Frontal cortex (tissue), 4 donors: ENCODE measurements around the gene VOPP1. TPM values are rescaled to one million over a fixed set of nuclear protein-coding genes. Genes with fewer than 3 reads are reported as not detected.
A peak's percentile ranks its signal among the peaks of the same experiment; 100 is the strongest.

Experiments used
- DNase-seq, 2 donors: peaks; one replicate each; pipeline ENCODE4 v3.0.0; 2012; ENCODE audit warnings: low spot score in 2 of 2
- FAIRE-seq: peaks from 2 replicates; lab custom pipeline; 2012; peaks lifted over from hg19 to GRCh38; lab: Jason Lieb, UNC
- total RNA-seq: library from RNA; depleted of rRNA; stranded (reverse); fragments of >200 nt; gene quantifications from one replicate; pipeline ENCODE4 v1.2.3, GENCODE V29; 2014
- donor health status: control.
- donor health status: control.
- donor health status: control.

The VOPP1 gene
- total RNA-seq, 1 donor from 2014 or later: 83.6 TPM

DNA sequence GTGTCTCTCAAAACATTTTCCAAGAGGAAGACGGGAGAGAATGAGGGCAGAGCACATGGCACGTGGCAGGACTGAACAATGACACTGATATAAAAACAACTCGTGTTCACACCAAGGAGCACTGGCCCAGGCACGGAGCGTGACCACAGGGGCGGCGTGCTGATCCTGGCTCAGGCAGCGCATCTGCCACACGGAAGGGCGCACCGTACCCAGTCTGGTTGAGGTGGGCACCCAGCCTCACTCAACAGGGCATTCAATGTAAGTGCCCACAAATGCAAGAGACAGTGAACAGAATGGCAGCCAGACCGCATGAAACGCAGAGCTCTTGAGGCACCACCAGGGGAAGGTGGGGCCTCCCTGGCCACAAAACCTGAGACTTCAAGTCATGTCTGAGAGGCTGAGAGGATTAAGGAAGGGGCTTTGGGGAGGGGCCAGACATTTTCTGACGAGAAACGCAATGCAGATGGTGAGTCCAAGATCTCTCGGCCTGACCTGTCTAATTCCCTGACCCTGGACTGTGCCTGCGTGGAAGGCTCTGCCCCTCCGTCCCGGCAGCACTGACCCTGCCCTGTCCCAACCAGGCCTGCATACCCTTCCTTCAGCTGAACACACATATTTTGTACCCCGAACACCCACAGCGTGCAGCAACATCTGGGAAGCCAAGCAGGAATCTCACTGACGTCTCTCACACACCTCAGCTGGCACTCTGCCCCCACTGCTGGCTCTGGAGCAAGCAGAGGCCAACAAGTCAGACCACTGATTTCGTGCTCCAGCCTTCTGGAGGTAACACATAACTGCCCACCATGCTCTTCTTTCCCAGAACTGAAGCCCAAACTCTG is 35.5 kb downstream of the VOPP1 start:
- no peak for DNase-seq
- FAIRE-seq: no peak

DNA sequence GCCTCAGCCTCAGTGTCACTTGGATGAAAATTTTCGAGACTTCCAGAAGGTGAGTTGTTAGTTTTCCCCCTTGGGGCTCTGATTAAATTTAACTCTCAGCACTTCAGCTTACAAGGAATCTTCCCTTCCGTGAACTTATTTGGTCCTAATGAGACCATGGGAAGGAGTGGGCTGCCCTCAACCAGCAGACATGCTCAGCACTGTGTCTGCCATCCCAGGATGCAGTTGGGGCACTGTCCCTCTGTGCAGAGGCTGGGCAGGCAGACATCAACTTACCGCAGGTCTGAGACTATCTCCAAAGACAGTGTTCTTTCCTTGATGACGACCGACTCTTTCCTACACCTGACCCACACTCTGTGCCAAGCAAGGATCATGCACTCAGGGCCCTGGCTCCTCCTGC is 36.7 kb downstream of the VOPP1 start:
- DNase-seq: no peak
- no peak for FAIRE-seq

DNA sequence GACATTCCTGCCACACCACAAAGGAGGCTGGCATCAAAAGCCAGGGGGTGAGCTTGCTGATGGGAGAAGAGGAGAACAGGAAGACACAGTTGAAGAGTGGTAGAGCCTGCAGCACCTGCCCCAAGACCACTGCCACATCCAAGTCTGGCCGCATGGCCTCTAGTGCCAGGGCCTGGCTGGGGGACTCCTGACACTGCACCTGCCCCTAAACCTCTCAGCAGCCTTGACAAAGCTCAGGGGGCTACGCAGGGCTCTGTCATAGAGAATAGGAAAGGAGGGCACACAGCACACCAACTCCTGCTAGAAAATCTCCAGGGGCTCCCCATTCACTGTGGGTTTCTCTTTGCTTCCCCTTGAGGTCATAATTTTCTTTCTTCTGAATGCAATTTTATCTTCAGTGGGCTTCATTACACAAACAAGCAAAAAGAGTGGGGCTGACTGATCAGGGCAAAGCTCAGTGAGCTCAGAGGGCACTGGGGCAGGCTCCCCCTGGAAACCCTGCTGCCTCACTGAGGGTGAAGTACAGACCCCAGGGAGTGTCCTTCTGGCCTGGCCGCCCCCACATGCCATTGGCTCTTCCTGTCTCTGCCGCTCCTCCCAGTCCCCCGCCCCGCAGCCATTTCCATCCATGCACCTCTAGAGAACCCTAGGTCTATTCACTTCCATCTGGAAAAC is 37.2 kb downstream of the VOPP1 start:
- FAIRE-seq (no peak), DNase-seq (no peak)

DNA sequence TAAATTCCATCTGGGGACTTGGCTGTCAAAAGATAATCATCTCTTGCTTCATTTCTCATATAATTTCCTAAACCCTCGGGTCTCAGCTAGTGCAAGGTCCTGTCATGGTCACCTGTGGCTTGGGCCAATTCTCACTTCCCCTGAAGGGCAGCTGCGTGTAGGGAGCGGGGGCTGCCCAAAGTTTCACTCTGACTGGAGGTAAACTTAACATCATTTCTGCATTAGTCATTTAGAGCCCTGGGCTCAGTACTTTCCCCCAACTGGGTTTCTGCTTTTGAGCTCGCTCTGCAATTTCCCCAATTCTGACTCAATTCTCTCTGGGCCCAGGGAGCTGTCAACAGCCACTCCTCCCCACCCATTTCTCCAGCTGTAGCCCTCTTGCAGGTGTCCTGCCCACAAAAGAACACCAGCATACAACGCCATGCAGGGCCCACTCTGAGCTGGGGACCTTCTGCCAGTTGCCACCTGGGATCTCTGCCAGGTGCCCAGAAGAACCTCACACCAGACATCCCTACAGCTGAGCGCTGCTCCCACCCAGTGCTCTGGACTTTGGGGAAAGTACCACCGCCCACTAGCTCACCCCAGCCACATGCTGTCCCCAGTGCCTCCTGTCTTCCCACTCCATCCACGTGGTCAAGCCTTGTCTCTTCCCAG is 37.9 kb downstream of the VOPP1 start:
- FAIRE-seq (no peak), DNase-seq (no peak)

DNA sequence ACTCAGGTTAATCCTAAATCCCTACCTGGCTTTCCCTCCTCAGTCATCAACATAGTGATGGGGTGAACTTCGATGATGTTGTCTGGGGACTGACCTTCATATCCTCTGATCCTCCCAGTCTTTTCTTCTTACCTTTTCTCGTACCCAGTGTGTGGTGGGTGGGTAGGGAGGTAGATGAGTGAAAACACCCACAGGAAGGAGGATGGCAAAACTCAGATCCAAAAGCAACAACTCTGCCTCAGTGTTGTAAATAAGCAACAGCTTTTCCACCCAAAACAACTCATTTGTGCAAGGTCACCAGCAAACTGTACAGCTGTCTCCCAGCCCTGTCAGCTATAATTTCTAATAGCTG is 38.6 kb downstream of the VOPP1 start:
- FAIRE-seq: no peak

DNA sequence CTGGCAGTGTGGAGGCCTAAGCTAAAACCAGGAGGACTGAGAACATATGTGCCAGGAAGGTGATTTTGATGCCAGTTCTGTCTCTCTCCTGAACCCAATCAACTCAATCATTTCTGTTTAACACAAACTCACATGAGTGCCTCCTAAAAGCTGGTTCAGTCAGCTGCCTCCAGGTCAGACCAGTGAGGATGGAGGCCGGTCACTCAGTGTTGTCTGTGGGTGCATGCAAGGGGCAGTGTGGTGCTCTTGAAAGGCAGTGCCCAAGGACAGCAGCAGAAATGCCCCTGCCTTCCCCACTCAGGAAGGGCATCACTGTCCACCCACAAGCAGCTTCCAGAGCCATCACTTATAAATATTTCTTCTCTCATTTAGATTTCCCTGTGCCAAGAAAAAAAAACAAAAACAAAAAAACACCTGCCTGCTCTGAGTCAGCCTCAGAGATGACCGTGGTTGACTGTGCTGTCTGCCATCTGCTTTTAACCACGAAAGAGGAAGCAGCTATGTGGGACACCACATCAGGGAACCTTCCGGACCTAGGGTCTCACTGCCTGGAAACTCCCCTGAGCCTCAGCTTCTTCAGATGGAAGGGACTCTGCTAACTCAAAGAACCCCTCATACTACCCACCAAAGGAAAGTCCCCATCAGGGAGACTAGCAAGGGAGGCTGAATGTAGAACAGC is 39.1 kb downstream of the VOPP1 start:
- FAIRE-seq (no peak), DNase-seq (no peak)

More for the DNA sequence above, 38.6 kb downstream of the VOPP1 start:
- no peak for DNase-seq

DNA sequence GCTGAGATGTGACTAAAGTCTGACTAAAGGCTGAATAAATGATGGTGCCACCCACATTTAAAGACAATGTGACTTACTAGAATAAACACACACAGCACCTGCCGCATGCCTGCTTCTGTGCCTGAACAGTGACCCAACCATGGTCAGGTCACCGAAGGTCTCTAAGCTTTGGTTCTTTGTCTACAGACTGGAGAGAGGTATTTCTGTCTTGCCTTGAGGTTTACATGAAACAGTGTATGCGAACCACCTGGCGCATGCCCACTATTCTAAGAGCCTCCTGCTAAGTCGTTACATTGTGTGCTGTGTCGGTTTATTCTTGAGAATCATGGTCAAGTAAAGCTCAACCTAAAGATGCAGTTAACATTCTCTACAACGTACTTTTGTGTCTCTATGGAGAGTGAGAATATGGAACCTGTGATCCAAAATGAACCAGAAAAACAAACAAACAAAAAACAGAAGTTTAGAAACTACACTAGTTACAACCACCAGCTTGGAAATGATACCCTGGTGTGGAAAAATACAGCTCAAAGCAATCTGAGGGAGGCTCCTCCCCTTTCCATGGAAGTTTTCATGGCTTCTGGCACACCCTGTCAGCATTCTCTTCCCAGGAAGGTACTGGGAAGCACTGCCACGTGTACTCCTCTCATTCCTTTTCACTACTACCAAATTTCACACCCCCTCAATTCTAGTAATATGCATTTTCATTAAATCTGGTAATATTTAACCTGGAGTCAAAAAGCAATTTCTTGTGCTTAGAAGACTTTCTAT is 40.0 kb downstream of the VOPP1 start:
- DNase-seq: no peak
- FAIRE-seq: no peak

DNA sequence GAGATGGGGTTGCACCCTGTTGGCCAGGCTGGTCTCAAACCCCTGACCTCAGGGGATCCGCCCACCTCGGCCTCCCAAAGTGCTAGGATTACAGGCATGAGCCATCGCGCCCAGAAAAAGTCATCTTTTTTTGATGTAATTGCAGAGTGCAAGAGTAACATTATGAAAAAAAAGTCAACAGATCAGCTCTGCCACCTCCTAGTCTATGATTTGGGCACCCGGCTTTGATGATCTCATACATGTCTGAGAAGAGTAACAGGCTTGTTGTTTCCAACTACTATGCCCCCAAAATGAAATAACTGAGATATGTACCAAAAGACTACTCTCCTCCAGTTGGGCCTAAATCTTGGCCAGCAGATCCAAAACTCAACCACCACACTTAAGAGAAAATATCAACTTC is 40.8 kb downstream of the VOPP1 start:
- FAIRE-seq: no peak

DNA sequence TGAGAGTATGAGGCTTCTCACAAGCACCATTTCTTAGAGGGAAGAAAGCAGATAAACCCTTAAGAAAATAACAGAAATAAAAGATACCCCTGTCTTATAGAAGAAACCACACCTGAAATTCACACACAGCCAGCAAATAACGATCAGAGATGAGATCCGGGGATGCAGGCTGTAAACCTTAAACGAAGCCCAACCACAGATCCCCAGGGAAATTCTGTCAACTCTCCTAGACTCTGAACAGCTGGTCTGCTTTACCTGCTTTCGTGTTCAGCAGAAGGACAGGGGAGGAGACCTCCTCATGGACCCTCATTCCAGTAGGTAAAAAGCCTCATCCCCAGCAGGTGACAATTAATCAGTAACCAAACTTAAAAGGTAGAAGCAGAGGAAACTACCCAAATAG is 45.0 kb downstream of the VOPP1 start:
- FAIRE-seq (no peak), DNase-seq (no peak)

More for the DNA sequence above, 40.8 kb downstream of the VOPP1 start:
- DNase-seq: no peak

DNA sequence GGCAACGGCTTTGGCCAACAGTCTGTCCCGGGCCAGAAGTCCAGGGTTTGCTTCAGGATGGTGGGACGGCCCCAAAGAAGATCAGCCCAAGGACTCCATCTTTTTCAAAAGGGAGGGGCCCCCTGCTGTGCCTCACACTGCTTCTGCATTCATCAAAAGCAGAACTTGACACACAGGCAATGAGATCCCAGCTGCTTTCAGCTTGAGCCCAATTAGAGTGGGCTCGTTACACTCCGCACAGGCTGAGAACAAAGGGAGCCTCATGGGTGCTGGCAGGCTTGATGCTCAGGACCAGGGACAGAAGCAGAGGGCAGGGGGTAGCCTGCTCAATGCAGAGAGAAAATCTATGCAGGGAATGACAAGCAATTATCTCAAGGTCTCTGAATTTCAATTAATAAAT is 45.5 kb downstream of the VOPP1 start:
- no peak for FAIRE-seq
- DNase-seq: peak; percentile 44 to 46

DNA sequence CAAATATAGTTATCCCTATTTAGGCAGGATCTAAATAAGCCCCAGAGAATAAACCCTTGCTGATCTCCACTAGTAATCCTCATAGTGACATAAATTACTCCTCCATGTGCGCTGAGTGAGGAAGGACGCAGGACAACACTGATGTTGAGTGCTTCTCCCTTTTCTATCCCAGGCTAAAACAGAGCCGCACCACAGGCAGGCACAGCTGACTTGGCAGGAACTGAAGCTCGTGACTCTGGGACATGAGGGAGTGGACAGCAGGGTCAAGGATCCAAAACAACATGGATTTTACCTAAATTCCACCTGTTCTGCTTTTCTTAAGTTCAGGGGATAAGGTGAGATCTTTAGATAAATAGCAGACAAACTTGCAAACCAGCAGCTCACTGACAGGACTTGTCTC is 46.0 kb downstream of the VOPP1 start:
- FAIRE-seq: no peak

DNA sequence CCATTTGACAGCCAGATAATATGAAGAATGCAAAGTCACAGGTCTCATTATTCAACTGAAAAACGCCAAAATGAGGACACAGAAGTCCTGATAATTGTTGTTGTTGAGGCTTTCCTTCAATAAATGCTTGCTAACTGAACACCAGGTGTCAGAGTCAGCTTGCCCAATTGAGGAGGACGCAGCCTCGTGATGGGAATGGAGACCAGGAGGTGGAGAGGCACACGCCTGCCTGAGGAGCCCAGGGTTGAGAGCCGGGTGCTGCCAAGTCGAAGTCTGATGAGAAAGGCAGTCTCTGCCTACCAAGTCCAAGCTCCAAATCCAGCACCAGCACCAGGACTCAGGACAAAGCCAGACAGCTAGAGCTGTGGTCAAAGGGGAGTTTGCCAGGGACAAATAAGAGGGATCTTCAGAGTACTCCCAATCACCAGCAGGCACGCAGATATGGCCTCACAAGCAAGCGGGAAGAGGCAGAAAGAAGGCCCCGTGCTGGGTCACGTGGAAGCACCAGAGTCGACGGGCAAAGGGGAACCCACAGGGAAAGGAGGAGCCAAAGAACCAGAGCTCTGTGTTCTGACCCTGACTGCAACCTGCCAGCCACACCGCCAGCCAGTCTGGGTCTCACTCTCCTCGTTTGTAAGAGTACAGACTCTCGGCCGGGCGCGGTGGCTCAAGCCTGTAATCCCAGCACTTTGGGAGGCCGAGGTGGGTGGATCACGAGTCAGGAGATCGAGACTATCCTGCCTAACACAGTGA is 47.6 kb downstream of the VOPP1 start:
- FAIRE-seq: no peak

More for the DNA sequence above, 46.0 kb downstream of the VOPP1 start:
- no peak for DNase-seq

DNA sequence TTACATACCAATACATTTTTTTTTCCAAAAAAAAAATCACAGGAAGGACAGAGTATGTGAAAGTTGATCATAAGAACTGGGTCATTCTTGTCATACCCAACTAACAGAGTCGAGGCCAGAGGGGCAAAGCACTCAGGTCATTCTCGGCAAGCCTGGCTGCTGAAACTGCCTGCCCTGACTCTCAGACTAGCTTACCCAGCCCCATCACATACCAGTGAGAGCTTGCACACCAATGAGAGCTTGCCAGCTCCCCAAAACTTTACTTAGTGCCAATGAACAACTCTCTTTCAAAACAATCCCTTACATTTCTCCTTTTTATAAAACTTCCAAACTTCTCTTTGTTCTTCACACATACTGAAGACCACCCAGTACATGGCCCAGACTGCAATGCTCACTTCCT is 48.9 kb downstream of the VOPP1 start:
- FAIRE-seq: no peak
- DNase-seq: no peak

More for the DNA sequence above, 47.6 kb downstream of the VOPP1 start:
- no peak for DNase-seq

DNA sequence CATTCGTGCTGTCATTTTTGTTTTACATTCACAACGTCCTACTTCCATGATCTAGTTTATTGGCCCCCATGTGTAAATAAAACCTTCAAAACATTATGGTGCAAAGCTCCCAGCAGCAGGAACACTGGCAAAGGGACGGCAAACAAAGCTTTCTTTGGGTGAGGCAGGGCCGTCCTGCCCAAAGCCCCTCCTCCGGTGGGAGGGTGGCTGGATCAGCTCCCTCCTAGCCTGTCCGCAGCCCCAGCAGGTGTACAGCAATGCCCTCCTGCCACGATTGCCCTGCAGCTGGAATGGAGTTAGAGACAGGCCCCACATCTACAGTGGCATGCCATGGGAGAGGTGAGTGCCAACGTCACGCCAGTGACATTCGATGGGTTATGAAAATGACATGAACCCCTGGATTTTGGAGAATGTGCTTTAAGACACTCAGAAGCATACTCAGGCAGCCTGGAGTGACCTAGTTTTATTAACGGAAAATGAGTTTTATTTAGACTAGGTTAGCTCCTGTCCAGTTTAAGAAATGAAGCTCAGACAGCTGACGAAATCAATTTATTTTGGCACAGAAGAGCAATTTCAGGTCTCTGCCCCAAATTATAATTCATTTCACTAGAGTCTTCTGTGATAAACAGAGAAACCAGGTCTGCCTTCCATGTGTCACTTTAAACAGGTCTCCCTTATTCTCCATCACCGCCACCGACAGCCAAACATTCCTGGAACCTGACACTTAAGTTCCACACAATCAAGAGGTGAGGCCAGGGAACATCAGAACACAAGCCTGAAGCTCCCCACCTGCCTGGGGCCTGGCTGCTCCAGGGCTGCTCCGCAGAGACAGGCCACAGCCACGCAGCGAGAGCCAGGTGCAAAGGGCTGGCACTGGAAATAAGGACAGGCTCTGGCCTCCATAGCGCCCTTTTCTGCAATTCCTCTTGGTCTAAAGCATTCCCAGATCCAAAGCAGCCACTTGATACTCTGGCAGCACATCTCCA is 50.1 kb downstream of the VOPP1 start:
- FAIRE-seq: no peak
- DNase-seq: no peak

DNA sequence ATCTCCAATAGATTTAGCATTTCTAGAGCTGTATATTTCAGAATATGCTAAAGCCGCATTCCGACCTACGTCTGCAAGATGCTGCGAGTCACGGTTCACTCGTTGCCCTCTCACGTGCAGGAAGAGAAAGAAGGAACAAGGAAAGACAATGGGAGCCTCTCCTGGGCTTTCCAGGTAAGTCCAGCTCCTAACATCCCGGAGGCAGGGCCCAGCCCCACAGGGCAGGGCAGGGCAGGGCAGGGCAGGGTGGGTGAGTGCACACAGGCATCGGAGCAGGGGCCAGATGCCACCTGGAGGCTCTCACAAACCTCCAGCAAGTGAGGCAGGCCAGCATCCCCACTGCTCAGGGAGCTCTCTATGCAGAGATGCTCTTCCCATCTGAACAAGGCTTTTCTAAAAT is 50.8 kb downstream of the VOPP1 start:
- DNase-seq (no peak), FAIRE-seq (no peak)

DNA sequence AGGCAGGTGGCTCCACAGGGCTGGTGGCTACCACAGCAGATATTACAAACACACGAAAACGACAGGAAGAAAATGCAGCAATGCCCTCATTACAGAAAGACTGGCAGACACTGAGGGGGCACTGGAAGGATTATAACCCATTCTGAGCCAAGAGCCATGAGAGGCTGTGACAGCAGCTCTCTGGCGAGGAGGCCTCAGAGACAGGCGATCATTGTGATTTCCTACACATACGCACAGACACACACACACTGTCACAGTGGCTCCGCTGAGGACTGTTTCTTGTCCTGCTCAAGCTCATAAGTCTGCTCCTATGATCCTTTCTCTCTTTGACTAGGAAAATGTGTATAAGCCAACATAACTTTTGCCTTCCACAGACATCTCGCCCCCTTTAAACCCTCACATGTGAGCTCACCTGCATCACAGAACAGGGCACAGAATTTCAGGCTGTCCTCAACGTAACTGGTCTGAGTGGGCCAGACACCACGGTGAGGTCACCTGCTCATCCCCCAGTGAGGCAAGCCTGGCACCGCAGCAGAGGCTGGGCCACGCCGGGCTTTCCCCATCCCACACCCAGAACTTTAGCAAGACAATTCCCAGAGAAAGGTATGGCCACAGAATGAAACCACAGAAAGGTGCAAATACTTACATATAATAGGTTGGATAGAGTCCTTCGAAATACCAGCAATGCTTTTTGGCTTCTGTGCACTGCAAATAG is 51.7 kb downstream of the VOPP1 start:
- no peak for FAIRE-seq
- DNase-seq: no peak

DNA sequence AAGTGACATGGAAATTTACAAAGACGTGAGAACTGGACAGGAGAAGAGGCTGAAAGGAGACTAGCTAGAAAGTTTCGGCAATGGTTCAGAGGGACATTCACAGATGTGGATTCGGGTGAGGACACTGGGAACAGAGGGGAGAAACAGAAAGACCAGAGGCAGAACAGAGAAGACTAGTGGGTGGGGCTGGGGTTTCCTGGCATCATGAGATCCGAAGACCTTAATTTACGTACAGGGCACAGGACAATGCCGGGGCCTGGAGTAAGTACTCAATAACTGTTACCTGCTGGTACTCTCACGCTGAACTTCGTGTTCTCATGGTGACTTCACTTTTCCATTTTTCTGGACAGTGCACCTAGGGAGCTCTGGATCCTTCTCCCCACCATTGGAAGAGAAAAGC is 53.5 kb downstream of the VOPP1 start:
- FAIRE-seq (no peak), DNase-seq (no peak)
